Mesenchymal stem cell (in vitro differentiated cells and primary cell): Measurements from ENCODE around the gene ZNF532.

Experiments
- DNase-seq: peaks from one replicate; pipeline ENCODE4 v3.0.0-alpha.2; 2013
- H2AFZ ChIP-seq: one replicate; pipeline ENCODE4 v1.6.1; 2013; ENCODE audit warnings: low read depth, mild to moderate bottlenecking, control low read depth, inconsistent platforms, low read length, moderate library complexity
- H2AK5ac ChIP-seq: 2 replicates; pipeline ENCODE4 v1.6.1; 2013; ENCODE audit warnings: low read length, moderate library complexity, mild to moderate bottlenecking, inconsistent platforms; ENCODE audit not compliant: severe bottlenecking
- H2BK120ac ChIP-seq: one replicate; pipeline ENCODE4 v1.6.1; 2013; ENCODE audit warnings: low read depth, mild to moderate bottlenecking, inconsistent platforms, low read length, moderate library complexity
- H2BK12ac ChIP-seq, 2 experiments: one replicate each; pipeline ENCODE4 v1.6.1; 2013; ENCODE audit warnings: inconsistent platforms in 2 of 2, low read length in 2 of 2, mild to moderate bottlenecking in 2 of 2, moderate library complexity in 2 of 2, control low read depth in 1 of 2
- H2BK15ac ChIP-seq: one replicate; pipeline ENCODE4 v1.6.1; 2013; ENCODE audit warnings: mild to moderate bottlenecking, low read depth, inconsistent platforms; ENCODE audit not compliant: poor library complexity, severe bottlenecking
- H2BK5ac ChIP-seq: 2 replicates; pipeline ENCODE4 v1.6.1; 2013; ENCODE audit warnings: low read depth, mild to moderate bottlenecking, low read length, control low read depth, inconsistent platforms; ENCODE audit not compliant: poor library complexity, severe bottlenecking
- H3K14ac ChIP-seq, 2 experiments: one replicate each; pipeline ENCODE4 v1.6.1; 2013; ENCODE audit warnings: inconsistent platforms in 2 of 2, low read length in 2 of 2, control low read depth in 1 of 2, mild to moderate bottlenecking in 1 of 2, moderate library complexity in 1 of 2
- H3K18ac ChIP-seq, 2 experiments: one replicate each; pipeline ENCODE4 v1.6.1; 2013; ENCODE audit warnings: inconsistent platforms in 2 of 2, low read length in 2 of 2, control low read depth in 1 of 2, low read depth in 1 of 2, mild to moderate bottlenecking in 1 of 2
- H3K23ac ChIP-seq, 2 experiments: one replicate each; pipeline ENCODE4 v1.6.1; 2013; ENCODE audit warnings: inconsistent platforms in 2 of 2, low read length in 2 of 2, mild to moderate bottlenecking in 2 of 2, moderate library complexity in 2 of 2, control low read depth in 1 of 2
- H3K27ac ChIP-seq: 2 replicates; pipeline ENCODE4 v1.5.1; 2013; ENCODE audit warnings: mild to moderate bottlenecking, moderate library complexity, low read length, control low read depth, inconsistent platforms; ENCODE audit not compliant: poor library complexity, severe bottlenecking
- H3K27me3 ChIP-seq, 2 experiments: 2 replicates each; pipeline versions ENCODE4 v1.6.1 to v1.7.0; 2013; ENCODE audit warnings: low read length in 2 of 2, mild to moderate bottlenecking in 2 of 2, moderate library complexity in 2 of 2, control low read depth in 1 of 2, inconsistent platforms in 1 of 2; ENCODE audit not compliant: control insufficient read depth in 1 of 2, insufficient read depth in 1 of 2
- H3K36me3 ChIP-seq, 2 experiments: 2 replicates each; pipeline versions ENCODE4 v1.6.1 to v1.7.0; 2013; ENCODE audit warnings: low read length in 2 of 2, control low read depth in 1 of 2, inconsistent platforms in 1 of 2, low read depth in 1 of 2, mild to moderate bottlenecking in 1 of 2; ENCODE audit not compliant: insufficient read depth in 2 of 2, control insufficient read depth in 1 of 2
- H3K4ac ChIP-seq, 2 experiments: one replicate each; pipeline ENCODE4 v1.6.1; 2013; ENCODE audit warnings: inconsistent platforms in 2 of 2, low read length in 2 of 2, mild to moderate bottlenecking in 2 of 2, moderate library complexity in 2 of 2, control low read depth in 1 of 2, low read depth in 1 of 2
- H3K4me1 ChIP-seq: 2 replicates; pipeline ENCODE4 v1.6.1; 2013; ENCODE audit warnings: low read depth, low read length, control low read depth; ENCODE audit not compliant: control insufficient read depth, insufficient read depth
- H3K4me2 ChIP-seq: 2 replicates; pipeline ENCODE4 v1.6.1; 2013; ENCODE audit warnings: low read length, mild to moderate bottlenecking, inconsistent platforms; ENCODE audit not compliant: poor library complexity, severe bottlenecking
- H3K4me3 ChIP-seq, 2 experiments: 2 replicates each; pipeline versions ENCODE4 v1.5.1 to v1.7.0; 2013; ENCODE audit warnings: low read length in 2 of 2, mild to moderate bottlenecking in 2 of 2, control low read depth in 1 of 2, low read depth in 1 of 2; ENCODE audit not compliant: insufficient read depth in 1 of 2
- H3K79me1 ChIP-seq: replicated peaks from 2 replicates; pipeline ENCODE4 v1.6.1; 2013; ENCODE audit warnings: mild to moderate bottlenecking, control low read depth, low read length, inconsistent platforms; ENCODE audit not compliant: poor library complexity, severe bottlenecking
- H3K9ac ChIP-seq: 2 replicates; pipeline ENCODE4 v1.7.0; 2013; ENCODE audit warnings: mild to moderate bottlenecking, low read length, moderate library complexity
- H3K9me3 ChIP-seq: 2 replicates; pipeline ENCODE4 v1.7.0; 2013; ENCODE audit warnings: mild to moderate bottlenecking, low read length; ENCODE audit not compliant: control insufficient read depth
- H4K8ac ChIP-seq: one replicate; pipeline ENCODE4 v1.6.1; 2013; ENCODE audit warnings: inconsistent platforms, mild to moderate bottlenecking, low read length, moderate library complexity
- H4K91ac ChIP-seq: one replicate; pipeline ENCODE4 v1.6.1; 2013; ENCODE audit warnings: mild to moderate bottlenecking, low read length, inconsistent platforms
- WGBS: methylation state at CpG from one replicate; pipeline ENCODE4 v1.1.7; 2013; ENCODE audit warnings: mixed read lengths; 5-methylcytosine and 5-hydroxymethylcytosine counted together

The ZNF532 gene

GRCh38 chr18:58886431-58886830 lies 21.8 kb downstream of the ZNF532 start:
- 73% methylated on average over 2 of the region's 3 CpGs for WGBS

GRCh38 chr18:58886864-58887612 lies 22.4 kb downstream of the ZNF532 start:
- H3K27ac ChIP-seq: peak overlapping the region; percentile 41
- H3K9me3 ChIP-seq: no peaks in the 10 kb centered on the region
- WGBS: 78% methylated on average over 8 of the region's 8 CpGs

More at GRCh38 chr18:58886431-58886830, 21.8 kb downstream of the ZNF532 start:
- no peaks in the 10 kb centered on the region for H3K9me3 ChIP-seq
- no peak overlapping the region for H3K4ac ChIP-seq
- H2BK15ac ChIP-seq: no peak overlapping the region
- H2AK5ac ChIP-seq: no peak overlapping the region
- peaks cover 9% of the 10 kb centered on the region for H3K4me1 ChIP-seq
- no peak overlapping the region for H2BK12ac ChIP-seq
- H3K36me3 ChIP-seq: peaks cover 7 to 18% of the 10 kb centered on the region in 2 experiments
- no peak overlapping the region for H3K27ac ChIP-seq
- no peak overlapping the region for H3K4me3 ChIP-seq
- no peak overlapping the region for H3K9ac ChIP-seq
- H2AFZ ChIP-seq: no peak overlapping the region
- peaks cover 25% of the 10 kb centered on the region for H3K79me1 ChIP-seq
- H2BK120ac ChIP-seq: no peak overlapping the region
- no peak overlapping the region for H2BK5ac ChIP-seq
- H4K91ac ChIP-seq: no peak overlapping the region
- no peaks in the 10 kb centered on the region for H3K27me3 ChIP-seq
- no peak overlapping the region for H4K8ac ChIP-seq
- H3K14ac ChIP-seq: no peak overlapping the region
- DNase-seq: no peak
- H3K18ac ChIP-seq: no peak overlapping the region
- H3K23ac ChIP-seq: no peak overlapping the region
- no peak overlapping the region for H3K4me2 ChIP-seq

GRCh38 chr18:58887613-58887963 lies 22.9 kb downstream of the ZNF532 start:
- H3K4me2 ChIP-seq: peak overlapping the region; percentile 6
- H2BK15ac ChIP-seq: no peak overlapping the region
- H4K8ac ChIP-seq: no peak overlapping the region
- no peak overlapping the region for H2AFZ ChIP-seq
- DNase-seq: peak; percentile 84
- H3K4me3 ChIP-seq: peak overlapping the region in 1 of 2 experiments; percentile 27
- H3K4ac ChIP-seq: no peak overlapping the region
- 37% methylated on average over 10 of the region's 10 CpGs for WGBS
- no peaks in the 10 kb centered on the region for H3K27me3 ChIP-seq
- no peaks in the 10 kb centered on the region for H3K9me3 ChIP-seq
- H2BK5ac ChIP-seq: no peak overlapping the region
- peaks cover 23% of the 10 kb centered on the region for H3K79me1 ChIP-seq
- no peak overlapping the region for H2BK120ac ChIP-seq
- no peak overlapping the region for H2AK5ac ChIP-seq
- H3K23ac ChIP-seq: no peak overlapping the region
- no peak overlapping the region for H4K91ac ChIP-seq
- H3K9ac ChIP-seq: peak overlapping the region; percentile 62
- peaks cover 4 to 18% of the 10 kb centered on the region in 2 experiments for H3K36me3 ChIP-seq
- H3K4me1 ChIP-seq: peaks cover 9% of the 10 kb centered on the region
- no peak overlapping the region for H3K14ac ChIP-seq
- H3K18ac ChIP-seq: peak overlapping the region in 1 of 2 experiments; percentile 18
- no peak overlapping the region for H2BK12ac ChIP-seq
- peak overlapping the region; percentile 41 for H3K27ac ChIP-seq

More at GRCh38 chr18:58886864-58887612, 22.4 kb downstream of the ZNF532 start:
- H3K9ac ChIP-seq: peak overlapping the region; percentile 62
- peak overlapping the region; percentile 4 for H4K91ac ChIP-seq
- peak overlapping the region in 1 of 2 experiments; percentile 18 for H2BK12ac ChIP-seq
- no peak overlapping the region for H3K4ac ChIP-seq
- peak; percentile 19 for DNase-seq
- no peak overlapping the region for H2BK5ac ChIP-seq
- H2AK5ac ChIP-seq: no peak overlapping the region
- peaks cover 7 to 18% of the 10 kb centered on the region in 2 experiments for H3K36me3 ChIP-seq
- H3K27me3 ChIP-seq: no peaks in the 10 kb centered on the region
- peaks cover 22% of the 10 kb centered on the region for H3K79me1 ChIP-seq
- peak overlapping the region in 1 of 2 experiments; percentile 27 for H3K4me3 ChIP-seq
- no peak overlapping the region for H2AFZ ChIP-seq
- H3K4me1 ChIP-seq: peaks cover 10% of the 10 kb centered on the region
- H3K14ac ChIP-seq: no peak overlapping the region
- H3K23ac ChIP-seq: no peak overlapping the region
- no peak overlapping the region for H3K18ac ChIP-seq
- H4K8ac ChIP-seq: peak overlapping the region; percentile 52
- H2BK120ac ChIP-seq: no peak overlapping the region
- peak overlapping the region; percentile 6 for H3K4me2 ChIP-seq
- H2BK15ac ChIP-seq: no peak overlapping the region

GRCh38 chr18:58891776-58892175 lies 27.1 kb downstream of the ZNF532 start:
- WGBS: no CpG with 5 or more reads among the region's 2 CpGs
- Histone ChIP-seq H3K23ac (no peak overlapping the region), H2BK15ac (no peak overlapping the region), H3K18ac (peak overlapping the region in 1 of 2 experiments; percentile 67), H3K14ac (no peak overlapping the region), H2AK5ac (no peak overlapping the region), H2AFZ (no peak overlapping the region), H2BK120ac (no peak overlapping the region), H3K4me1 (peaks cover 12% of the 10 kb centered on the region), H3K9me3 (no peaks in the 10 kb centered on the region), H4K91ac (no peak overlapping the region), H3K36me3 (peaks cover 0 to 8% of the 10 kb centered on the region in 2 experiments), H3K27ac (no peak overlapping the region), H4K8ac (no peak overlapping the region), H3K27me3 (no peaks in the 10 kb centered on the region), H3K4me3 (peak overlapping the region in 1 of 2 experiments; percentile 71), H3K79me1 (peaks cover 31% of the 10 kb centered on the region), H3K4ac (no peak overlapping the region), H3K9ac (peak overlapping the region; percentile 83), H3K4me2 (no peak overlapping the region), H2BK12ac (no peak overlapping the region), H2BK5ac (no peak overlapping the region)
- DNase-seq: peak; percentile 42
